Measurements from ENCODE around the gene DLG2. TPM values are rescaled to one million over a fixed set of nuclear protein-coding genes. Genes with fewer than 3 reads are reported as not detected.

Gene DLG2
- polyA plus RNA-seq, 5 donors, result 5.1 to 13.2 (median 8.4) TPM

GRCh38 chr11:83409476-83409875, 2217.7 kb downstream of the DLG2 start:
- DNase-seq, result no peak

GRCh38 chr11:83408946-83409345, 2218.2 kb downstream of the DLG2 start:
- DNase-seq, result no peak

Other genes with a start within 250 kb of the DLG2 start
- gene TMEM126B, start 1.2 kb upstream of the DLG2 start, polyA plus RNA-seq (ENCODE audit: insufficient read depth in 1 of 5, insufficient read length in 5 of 5, low replicate concordance in 1 of 5), result 10 to 100 TPM; 48.8 to 73.3 (median 60.0) TPM
- gene TMEM126A, start 20.6 kb upstream of the DLG2 start, polyA plus RNA-seq (ENCODE audit: insufficient read depth in 1 of 5, insufficient read length in 5 of 5, low replicate concordance in 1 of 5), result 10 to 100 TPM; 27.0 to 40.4 (median 36.2) TPM
- 100 to 1,000 TPM in 4 of 5 donors, 10 to 100 TPM in 1; 96.4 to 153 (median 122) TPM for gene CREBZF, start 37.8 kb upstream of the DLG2 start, polyA plus RNA-seq (ENCODE audit: insufficient read depth in 1 of 5, insufficient read length in 5 of 5, low replicate concordance in 1 of 5)
- gene CCDC89, start 58.9 kb upstream of the DLG2 start, polyA plus RNA-seq (ENCODE audit: insufficient read depth in 1 of 5, insufficient read length in 5 of 5, low replicate concordance in 1 of 5), result 1 to 10 TPM; 4.7 to 7.1 (median 6.7) TPM
- 10 to 100 TPM; 24.1 to 72.1 (median 53.6) TPM for gene SYTL2, start 183.8 kb upstream of the DLG2 start, polyA plus RNA-seq (ENCODE audit: insufficient read depth in 1 of 5, insufficient read length in 5 of 5, low replicate concordance in 1 of 5)
- under 1 TPM in 1 of 5 donors, not detected in 4; 0.09 TPM for gene CCDC83, start 228.0 kb upstream of the DLG2 start, polyA plus RNA-seq (ENCODE audit: insufficient read depth in 1 of 5, insufficient read length in 5 of 5, low replicate concordance in 1 of 5)